ENCODE results near the gene CDH6.

GRCh38 chr5:31347552-31347905, 154.0 kb downstream of the CDH6 start:
- TF ChIP-seq POLR2AphosphoS5 (IDR thresholded peaks at IDR 0.05; ENCODE audit: low read length) (no peak), SREBF2 (IDR thresholded peaks at IDR 0.05; ENCODE audit: low read length) (no peak), CTCF (IDR thresholded peaks at IDR 0.05 in 2 of 3, conservative IDR thresholded peaks at IDR 0.05 in 1 of 3; ENCODE audit: control insufficient read depth in 2 of 3, extremely low read depth in 1 of 3, insufficient read depth in 1 of 3, low read depth in 3 of 3, low read length in 3 of 3) (no peak), POLR2A (IDR thresholded peaks at IDR 0.05; ENCODE audit: low read depth, low read length) (no peak), NBN (IDR thresholded peaks at IDR 0.05) (no peak)
